ENCODE data around the gene TMEM132C.

DNA sequence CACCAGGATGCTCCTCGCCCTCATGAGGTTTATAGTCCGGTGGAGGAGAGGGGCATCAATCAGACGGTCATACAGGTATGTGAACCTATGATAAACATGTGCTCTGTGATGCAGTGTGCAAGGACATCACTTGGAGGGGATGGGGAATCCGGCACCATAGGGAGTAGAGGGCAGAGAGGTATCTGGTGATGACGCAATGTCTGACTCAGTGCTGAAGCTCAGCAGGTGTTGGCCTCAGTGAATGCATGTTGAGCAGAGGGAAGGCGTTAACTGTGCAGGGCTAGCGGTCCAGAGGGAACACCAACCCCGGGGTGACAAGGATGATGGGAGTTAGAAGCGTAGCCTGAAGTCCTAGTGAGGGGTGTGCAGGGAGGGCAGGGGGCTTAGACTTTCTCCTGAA lies 200.9 kb downstream of the TMEM132C start:
- TF ChIP-seq, protein P1, sequence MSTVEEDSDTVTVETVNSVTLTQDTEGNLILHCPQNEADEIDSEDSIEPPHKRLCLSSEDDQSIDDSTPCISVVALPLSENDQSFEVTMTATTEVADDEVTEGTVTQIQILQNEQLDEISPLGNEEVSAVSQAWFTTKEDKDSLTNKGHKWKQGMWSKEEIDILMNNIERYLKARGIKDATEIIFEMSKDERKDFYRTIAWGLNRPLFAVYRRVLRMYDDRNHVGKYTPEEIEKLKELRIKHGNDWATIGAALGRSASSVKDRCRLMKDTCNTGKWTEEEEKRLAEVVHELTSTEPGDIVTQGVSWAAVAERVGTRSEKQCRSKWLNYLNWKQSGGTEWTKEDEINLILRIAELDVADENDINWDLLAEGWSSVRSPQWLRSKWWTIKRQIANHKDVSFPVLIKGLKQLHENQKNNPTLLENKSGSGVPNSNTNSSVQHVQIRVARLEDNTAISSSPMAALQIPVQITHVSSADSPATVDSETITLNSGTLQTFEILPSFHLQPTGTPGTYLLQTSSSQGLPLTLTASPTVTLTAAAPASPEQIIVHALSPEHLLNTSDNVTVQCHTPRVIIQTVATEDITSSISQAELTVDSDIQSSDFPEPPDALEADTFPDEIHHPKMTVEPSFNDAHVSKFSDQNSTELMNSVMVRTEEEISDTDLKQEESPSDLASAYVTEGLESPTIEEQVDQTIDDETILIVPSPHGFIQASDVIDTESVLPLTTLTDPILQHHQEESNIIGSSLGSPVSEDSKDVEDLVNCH (CRISPR knock-in tag; IDR thresholded peaks at IDR 0.05): no peak
- TF ChIP-seq ATF7 (IDR thresholded peaks at IDR 0.05) (peak; percentile 69), ATF7 (CRISPR knock-in tag; IDR thresholded peaks at IDR 0.05) (no peak), FOXK2 (IDR thresholded peaks at IDR 0.05) (no peak)
